Chondrocyte (in vitro differentiated cells): ENCODE results near the gene PRELP. TPM values are rescaled to one million over a fixed set of nuclear protein-coding genes. Genes with fewer than 3 reads are reported as not detected.

Source experiments
- DNase-seq: peaks from one replicate; pipeline ENCODE4 v3.0.0; 2021; ENCODE audit warnings: mixed read lengths, low spot score
- H3K27ac Mint-ChIP-seq: one replicate; pipeline ENCODE4 v1.8.0; 2021; ENCODE audit warnings: mild to moderate bottlenecking, moderate library complexity, mixed read lengths; ENCODE audit not compliant: unreplicated experiment
- H3K27me3 Mint-ChIP-seq: 2 replicates; pipeline ENCODE4 v1.8.0; 2021; ENCODE audit warnings: low read depth, mixed read lengths
- H3K36me3 Mint-ChIP-seq: 2 replicates; pipeline ENCODE4 v1.8.0; 2021; ENCODE audit warnings: low read depth, mixed read lengths
- H3K4me1 Mint-ChIP-seq: 2 replicates; pipeline ENCODE4 v1.8.0; 2021; ENCODE audit warnings: low read depth, mild to moderate bottlenecking, mixed read lengths
- H3K4me3 Mint-ChIP-seq: one replicate; pipeline ENCODE4 v1.8.0; 2021; ENCODE audit warnings: mild to moderate bottlenecking, moderate library complexity, mixed read lengths; ENCODE audit not compliant: unreplicated experiment
- H3K9me3 Mint-ChIP-seq: 2 replicates; pipeline ENCODE4 v1.8.0; 2021; ENCODE audit warnings: low read depth, mixed read lengths
- total RNA-seq: library from RNA; stranded (reverse); gene quantifications from 3 replicates; pipeline ENCODE4 v1.2.1, GENCODE V29; 2021
- TF ChIP-seq, protein P1 (sequence below): fragments of 200-600 bp; sonication (generic); IDR thresholded peaks from 2 replicates; pipeline ENCODE4 v1.5.0; 2021; ENCODE audit warnings: antibody characterized with exemption, mild to moderate bottlenecking, moderate library complexity

The PRELP gene
- total RNA-seq, 1 donor from 2014 or later: 33.7 TPM

DNA sequence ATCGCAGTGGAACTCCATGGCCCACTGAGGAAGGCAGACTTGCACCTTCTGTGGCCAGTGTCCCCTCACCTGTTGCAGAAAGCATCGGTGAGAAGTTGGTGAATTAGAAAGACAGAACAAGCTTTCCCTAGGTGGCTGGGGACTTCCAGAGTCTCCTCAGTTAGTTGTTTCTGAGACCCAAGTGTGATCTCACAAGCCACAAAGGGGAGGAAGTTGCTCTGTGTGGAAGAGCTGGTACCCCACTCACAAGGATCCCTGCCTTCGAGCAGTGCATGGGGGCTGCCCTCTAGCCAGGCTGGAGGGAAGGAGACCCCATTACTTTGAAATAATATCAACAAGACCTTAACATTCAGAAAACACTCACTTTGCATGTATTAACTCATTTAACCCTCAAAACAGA lies 2.1 kb downstream of the PRELP start:
- Mint-ChIP-seq H3K9me3 (no peaks in the 10 kb centered on the region), H3K27me3 (no peaks in the 10 kb centered on the region), H3K4me3 (peak overlapping the region; percentile 46), H3K4me1 (peaks cover 71% of the 10 kb centered on the region), H3K36me3 (no peaks in the 10 kb centered on the region), H3K27ac (peak overlapping the region; percentile 64)
- no peak for DNase-seq
- TF ChIP-seq, protein P1, sequence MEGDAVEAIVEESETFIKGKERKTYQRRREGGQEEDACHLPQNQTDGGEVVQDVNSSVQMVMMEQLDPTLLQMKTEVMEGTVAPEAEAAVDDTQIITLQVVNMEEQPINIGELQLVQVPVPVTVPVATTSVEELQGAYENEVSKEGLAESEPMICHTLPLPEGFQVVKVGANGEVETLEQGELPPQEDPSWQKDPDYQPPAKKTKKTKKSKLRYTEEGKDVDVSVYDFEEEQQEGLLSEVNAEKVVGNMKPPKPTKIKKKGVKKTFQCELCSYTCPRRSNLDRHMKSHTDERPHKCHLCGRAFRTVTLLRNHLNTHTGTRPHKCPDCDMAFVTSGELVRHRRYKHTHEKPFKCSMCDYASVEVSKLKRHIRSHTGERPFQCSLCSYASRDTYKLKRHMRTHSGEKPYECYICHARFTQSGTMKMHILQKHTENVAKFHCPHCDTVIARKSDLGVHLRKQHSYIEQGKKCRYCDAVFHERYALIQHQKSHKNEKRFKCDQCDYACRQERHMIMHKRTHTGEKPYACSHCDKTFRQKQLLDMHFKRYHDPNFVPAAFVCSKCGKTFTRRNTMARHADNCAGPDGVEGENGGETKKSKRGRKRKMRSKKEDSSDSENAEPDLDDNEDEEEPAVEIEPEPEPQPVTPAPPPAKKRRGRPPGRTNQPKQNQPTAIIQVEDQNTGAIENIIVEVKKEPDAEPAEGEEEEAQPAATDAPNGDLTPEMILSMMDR: no peak

DNA sequence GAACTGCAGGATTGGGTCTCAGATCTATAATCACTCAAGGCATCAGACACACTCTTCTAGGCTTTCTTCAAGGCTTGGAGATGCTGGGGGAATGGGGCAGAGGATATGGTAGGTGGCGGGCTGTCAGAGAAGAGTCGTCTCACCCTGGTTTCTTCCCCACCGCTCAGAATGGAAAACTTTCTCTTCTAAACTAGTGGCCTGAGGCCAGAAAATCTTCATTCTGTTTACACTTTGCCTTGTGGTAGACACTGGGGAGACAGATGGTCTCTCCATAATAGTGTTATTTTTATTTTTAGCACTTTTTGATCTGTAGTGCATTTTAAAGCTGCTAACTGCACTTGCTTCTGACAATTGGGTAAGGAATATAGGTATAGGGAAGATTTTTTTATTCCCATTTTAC lies 2.6 kb downstream of the PRELP start:
- peaks cover 71% of the 10 kb centered on the region for H3K4me1 Mint-ChIP-seq
- peaks cover under 1% of the 10 kb centered on the region for H3K36me3 Mint-ChIP-seq
- H3K9me3 Mint-ChIP-seq: no peaks in the 10 kb centered on the region
- TF ChIP-seq, protein P1: no peak
- peak overlapping the region; percentile 46 for H3K4me3 Mint-ChIP-seq
- peak overlapping the region; percentile 49 for H3K27ac Mint-ChIP-seq
- no peak for DNase-seq
- H3K27me3 Mint-ChIP-seq: no peaks in the 10 kb centered on the region

DNA sequence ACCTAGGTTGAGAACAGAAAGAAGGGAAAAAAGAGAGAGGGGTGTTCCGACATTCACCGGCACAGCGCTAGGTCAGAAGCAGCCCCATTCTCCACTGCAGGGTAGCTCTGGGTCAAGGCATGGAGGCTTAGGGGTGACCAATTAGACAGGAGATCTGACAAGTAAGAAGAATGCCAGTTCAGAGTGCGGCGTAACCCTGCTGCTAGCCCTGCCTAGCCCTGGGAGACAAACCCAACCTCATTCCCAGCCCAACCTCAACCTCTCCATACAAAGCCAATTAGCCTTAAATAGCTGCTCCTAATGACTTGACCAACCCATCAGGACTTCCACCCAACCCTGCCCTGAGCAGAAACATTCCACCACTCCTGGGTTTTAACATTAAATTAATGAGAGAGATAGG lies 3.4 kb downstream of the PRELP start:
- Mint-ChIP-seq H3K9me3 (no peaks in the 10 kb centered on the region), H3K27ac (peak overlapping the region; percentile 88), H3K36me3 (peaks cover 6% of the 10 kb centered on the region), H3K4me1 (peaks cover 71% of the 10 kb centered on the region), H3K27me3 (no peaks in the 10 kb centered on the region), H3K4me3 (no peak overlapping the region)
- no peak for DNase-seq
- TF ChIP-seq, protein P1: no peak

DNA sequence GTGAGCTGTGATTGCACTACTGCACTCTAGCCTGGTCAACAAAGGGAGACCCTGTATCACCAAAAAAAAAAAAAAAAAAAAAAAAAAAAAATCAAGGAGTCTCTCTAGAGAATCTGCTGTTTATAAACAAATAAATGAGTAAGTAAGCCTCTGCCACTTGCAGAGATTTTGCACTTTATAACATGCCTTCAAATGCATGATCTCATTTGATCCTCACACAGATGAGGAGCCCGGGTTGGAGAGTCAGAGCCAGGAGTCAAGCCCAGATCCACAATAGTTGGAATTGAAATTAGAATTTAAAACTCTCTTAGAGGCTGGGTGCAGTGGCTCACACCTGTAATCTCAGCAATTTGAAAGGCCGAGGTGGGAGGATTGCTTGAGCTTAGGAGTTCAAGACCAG lies 4.0 kb downstream of the PRELP start:
- no peaks in the 10 kb centered on the region for H3K9me3 Mint-ChIP-seq
- DNase-seq: no peak
- peak overlapping the region; percentile 88 for H3K27ac Mint-ChIP-seq
- H3K4me1 Mint-ChIP-seq: peaks cover 71% of the 10 kb centered on the region
- no peaks in the 10 kb centered on the region for H3K27me3 Mint-ChIP-seq
- TF ChIP-seq, protein P1: no peak
- peak overlapping the region; percentile 24 for H3K4me3 Mint-ChIP-seq
- H3K36me3 Mint-ChIP-seq: peaks cover 6% of the 10 kb centered on the region

DNA sequence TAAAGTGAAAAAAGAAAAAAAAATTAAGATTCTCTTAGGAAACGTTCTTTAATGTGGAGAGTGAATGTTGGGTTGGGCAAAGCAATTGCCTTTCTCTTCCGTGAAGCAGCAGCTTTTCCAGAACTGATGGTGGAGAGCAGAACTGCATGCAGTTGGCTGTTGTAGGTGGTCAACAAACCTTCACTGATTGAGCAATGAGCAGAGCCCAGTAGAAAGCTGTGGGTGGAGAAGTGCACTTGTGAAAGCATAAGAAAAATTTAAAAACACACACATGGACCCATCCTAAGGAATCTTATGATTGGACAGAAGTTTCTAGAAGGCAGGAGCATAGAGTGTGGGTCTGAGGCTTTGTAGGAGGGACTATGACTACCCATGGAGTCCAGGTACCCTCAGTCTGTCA lies 4.5 kb downstream of the PRELP start:
- TF ChIP-seq, protein P1: peak; percentile 45
- H3K4me1 Mint-ChIP-seq: peaks cover 67% of the 10 kb centered on the region
- H3K27me3 Mint-ChIP-seq: no peaks in the 10 kb centered on the region
- no peaks in the 10 kb centered on the region for H3K9me3 Mint-ChIP-seq
- peak overlapping the region; percentile 24 for H3K4me3 Mint-ChIP-seq
- peak overlapping the region; percentile 88 for H3K27ac Mint-ChIP-seq
- H3K36me3 Mint-ChIP-seq: peaks cover 9% of the 10 kb centered on the region
- no peak for DNase-seq
